ENCODE measurements around the gene F7.

DNA sequence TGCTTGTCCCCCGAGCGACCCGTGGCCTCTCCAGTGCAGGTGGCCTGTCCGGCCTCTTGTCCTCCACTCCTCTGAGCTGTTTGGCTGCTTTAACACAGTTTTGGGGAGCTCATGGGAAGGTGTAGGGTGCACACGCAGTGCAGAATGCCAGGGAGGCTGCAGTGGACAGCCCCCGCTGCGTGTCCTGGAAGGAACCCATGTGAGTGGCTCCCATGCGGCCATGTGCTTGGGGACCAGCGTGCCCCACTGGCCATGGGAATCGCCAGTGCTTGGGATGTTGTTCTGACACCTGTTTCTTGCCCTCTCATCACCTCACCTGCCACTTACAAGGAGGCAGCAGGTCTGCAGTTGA lies 22.6 kb upstream of the F7 start:
- TF ChIP-seq CTCF (conservative IDR thresholded peaks at IDR 0.05 in 1 of 2, IDR thresholded peaks at IDR 0.05 in 1 of 2; ENCODE audit: low read depth in 1 of 2, low read length in 2 of 2): no peak
- TF ChIP-seq EZH2 (IDR thresholded peaks at IDR 0.05; ENCODE audit: low read length, missing control alignments): no peak

All from fibroblast of lung (primary cell).